Natural killer cell (primary cell): ENCODE results near the gene ZNF629. TPM values are rescaled to one million over a fixed set of nuclear protein-coding genes. Genes with fewer than 3 reads are reported as not detected.

Source experiments
- ATAC-seq, 3 donors: fragments of 150-1000 bp in 2 of 3; fragments of 200-7000 bp in 1 of 3; cut with Tn5 transposase; 1 replicate in 1 of 3; 2 replicates in 2 of 3; pipeline ENCODE4 v1.10.0; 2021; ENCODE audit warnings: mild to moderate bottlenecking in 2 of 3, moderate library complexity in 2 of 3
- DNase-seq, 2 donors: peaks; one replicate each; pipeline versions ENCODE4 v3.0.0 to v3.0.0-alpha.2; 2013 to 2021; ENCODE audit warnings: mixed read lengths in 1 of 2
- H3K27ac ChIP-seq: one replicate; pipeline ENCODE4 v1.5.1; 2013; ENCODE audit warnings: mild to moderate bottlenecking, low read length
- H3K27me3 ChIP-seq: one replicate; pipeline ENCODE4 v1.6.1; 2013; ENCODE audit warnings: low read length; ENCODE audit not compliant: control insufficient read depth, insufficient read depth
- H3K36me3 ChIP-seq: one replicate; pipeline ENCODE4 v1.6.1; 2013; ENCODE audit warnings: low read length; ENCODE audit not compliant: control insufficient read depth, insufficient read depth
- H3K4me1 ChIP-seq: one replicate; pipeline ENCODE4 v1.6.1; 2013; ENCODE audit warnings: low read length; ENCODE audit not compliant: control insufficient read depth, insufficient read depth
- H3K4me3 ChIP-seq: one replicate; pipeline ENCODE4 v1.5.1; 2013; ENCODE audit warnings: low read length
- H3K9me3 ChIP-seq: one replicate; pipeline ENCODE4 v1.6.1; 2013; ENCODE audit warnings: low read length; ENCODE audit not compliant: control insufficient read depth, insufficient read depth
- H3K27ac Mint-ChIP-seq, 2 donors: one replicate each; pipeline ENCODE4 v1.8.0; 2022; ENCODE audit warnings: mild to moderate bottlenecking in 2 of 2, mixed read lengths in 2 of 2, moderate library complexity in 1 of 2
- H3K27me3 Mint-ChIP-seq, 2 donors: one replicate each; pipeline ENCODE4 v1.8.0; 2022; ENCODE audit warnings: low read depth in 2 of 2, mixed read lengths in 2 of 2
- H3K36me3 Mint-ChIP-seq: one replicate; pipeline ENCODE4 v1.8.0; 2022; ENCODE audit warnings: mixed read lengths
- H3K4me1 Mint-ChIP-seq, 2 donors: one replicate each; pipeline ENCODE4 v1.8.0; 2022; ENCODE audit warnings: mixed read lengths in 2 of 2
- H3K4me3 Mint-ChIP-seq: one replicate; pipeline ENCODE4 v1.8.0; 2022; ENCODE audit warnings: mild to moderate bottlenecking, moderate library complexity, mixed read lengths
- H3K9me3 Mint-ChIP-seq, 2 donors: one replicate each; pipeline ENCODE4 v1.8.0; 2022; ENCODE audit warnings: mixed read lengths in 2 of 2
- CTCF ChIP-seq: fragments of 200-600 bp; IDR thresholded peaks from one replicate; pipeline ENCODE4 v1.8.0; 2022; ENCODE audit warnings: antibody characterized with exemption
- WGBS: methylation state at CpG from one replicate; pipeline ENCODE4 v1.1.7; 2013; ENCODE audit warnings: missing lambda C conversion rate; ENCODE audit not compliant: insufficient coverage; 5-methylcytosine and 5-hydroxymethylcytosine counted together
- intact Hi-C: fragments of 100-400 bp; cut with micrococcal nuclease; formaldehyde crosslinking; loops from one replicate; pipeline ENCODE4 v1.14.2; 2022
- total RNA-seq, 4 donors: library from RNA; stranded (reverse); fragments of 120-200 nt in 1 of 4; gene quantifications; one replicate each; pipeline versions ENCODE4 v1.2.3 to v1.2.4, GENCODE V29; 2013 to 2022

The ZNF629 gene
- total RNA-seq, 3 donors from 2014 or later (not counting 1 experiment from before 2014, with no cell fraction given), result 0.96 to 1.9 (median 1.8) TPM

- Mint-ChIP-seq H3K4me3 (peak overlapping the region; percentile 95), H3K4me1 (peaks cover 31 to 51% of the 10 kb centered on the region in 2 donors), H3K27me3 (no peaks in the 10 kb centered on the region), H3K36me3 (no peaks in the 10 kb centered on the region), H3K27ac (peak overlapping the region; percentile 92), H3K9me3 (no peaks in the 10 kb centered on the region)
- Histone ChIP-seq H3K27ac (peak overlapping the region; percentile 77), H3K4me1 (peaks cover 50% of the 10 kb centered on the region), H3K27me3 (no peaks in the 10 kb centered on the region), H3K36me3 (peaks cover 41% of the 10 kb centered on the region), H3K4me3 (peak overlapping the region; percentile 80), H3K9me3 (no peaks in the 10 kb centered on the region)
- TF ChIP-seq CTCF, result no peak
- ATAC-seq (peak; percentile 9 to 31 (median 25)), DNase-seq (peak; percentile 29 to 62)
- under 1% methylated on average over 64 of the region's 64 CpGs for WGBS
- intact Hi-C loops, result loop anchor here (5.0 to 10.0 kb wide), 2 partner anchors 47 to 161 kb away; partner anchors contain the start of gene FBXL19
Observed at GRCh38 chr16:30761427-30761927, 25.5 kb downstream of the ZNF629 start.

GRCh38 chr16:30760577-30761426 lies 26.2 kb downstream of the ZNF629 start:
- H3K27ac Mint-ChIP-seq, result peak overlapping the region; percentile 92
- no peak overlapping the region for H3K27ac ChIP-seq
- WGBS, result 30% methylated on average over 25 of the region's 26 CpGs

GRCh38 chr16:30760001-30760559 lies 26.9 kb downstream of the ZNF629 start:
- intact Hi-C loops, result loop anchor here (5.0 to 10.0 kb wide), 2 partner anchors 45 to 162 kb away; partner anchors contain the start of gene FBXL19
- Histone ChIP-seq H3K36me3 (peaks cover 37% of the 10 kb centered on the region), H3K4me3 (no peak overlapping the region), H3K27me3 (no peaks in the 10 kb centered on the region), H3K4me1 (peaks cover 47% of the 10 kb centered on the region), H3K27ac (no peak overlapping the region), H3K9me3 (no peaks in the 10 kb centered on the region)
- H3K9me3 Mint-ChIP-seq, result no peaks in the 10 kb centered on the region
- peak overlapping the region; percentile 95 for H3K4me3 Mint-ChIP-seq
- H3K36me3 Mint-ChIP-seq, result no peaks in the 10 kb centered on the region
- no peak for ATAC-seq
- H3K27ac Mint-ChIP-seq, result peak overlapping the region in 1 of 2 donors; percentile 92
- no peaks in the 10 kb centered on the region for H3K27me3 Mint-ChIP-seq
- 96% methylated on average over 7 of the region's 7 CpGs for WGBS
- H3K4me1 Mint-ChIP-seq, result peaks cover 31 to 45% of the 10 kb centered on the region in 2 donors
- no peak for DNase-seq
- no peak for TF ChIP-seq CTCF

More at GRCh38 chr16:30760577-30761426, 26.2 kb downstream of the ZNF629 start:
- Mint-ChIP-seq H3K4me1 (peaks cover 31 to 49% of the 10 kb centered on the region in 2 donors), H3K9me3 (no peaks in the 10 kb centered on the region), H3K27me3 (no peaks in the 10 kb centered on the region), H3K36me3 (no peaks in the 10 kb centered on the region), H3K4me3 (peak overlapping the region; percentile 95)
- Histone ChIP-seq H3K4me3 (peak overlapping the region; percentile 80), H3K27me3 (no peaks in the 10 kb centered on the region), H3K36me3 (peaks cover 41% of the 10 kb centered on the region), H3K9me3 (no peaks in the 10 kb centered on the region), H3K4me1 (peaks cover 47% of the 10 kb centered on the region)
- no peak for TF ChIP-seq CTCF
- DNase-seq, result no peak
- no peak for ATAC-seq
- intact Hi-C loops, result loop anchor here (5.0 to 10.0 kb wide), 2 partner anchors 46 to 161 kb away; partner anchors contain the start of gene FBXL19
